WTC11 (cell line): Measurements from ENCODE around the gene NEK10. TPM values are rescaled to one million over a fixed set of nuclear protein-coding genes. Genes with fewer than 3 reads are reported as not detected.
"Not testable (repeated sequence)": the region's sequence is repeated elsewhere in the genome, so short reads cannot be mapped to it uniquely, and the experiment has no call there.

Experiments used
- ATAC-seq: fragments of 200-7000 bp; cut with Tn5 transposase; 2 replicates; pipeline ENCODE4 v1.10.0; 2021; ENCODE audit warnings: mild to moderate bottlenecking, moderate library complexity
- CTCF ChIA-PET: fragments of 300-600 bp; sonication (Branson Sonifier 250); formaldehyde crosslinking; loops from one replicate; lab custom pipeline; 2021; ENCODE audit warnings: antibody characterized with exemption; lab: Charles Lee
- POLR2A ChIA-PET: fragments of 350-600 bp; sonication (Branson Sonifier 250); formaldehyde crosslinking; loops from one replicate; lab custom pipeline; 2021; ENCODE audit warnings: antibody characterized with exemption; lab: Charles Lee
- DNase-seq: peaks from one replicate; pipeline ENCODE4 v3.0.0; 2021; ENCODE audit warnings: low spot score
- H3K27ac Mint-ChIP-seq: 2 replicates; pipeline ENCODE4 v1.8.0; 2021; ENCODE audit warnings: mixed read lengths
- H3K27me3 Mint-ChIP-seq: 2 replicates; pipeline ENCODE4 v1.8.0; 2021; ENCODE audit warnings: low read depth, mild to moderate bottlenecking, moderate library complexity, mixed read lengths
- H3K36me3 Mint-ChIP-seq: 2 replicates; pipeline ENCODE4 v1.8.0; 2021; ENCODE audit warnings: mixed read lengths
- H3K4me1 Mint-ChIP-seq: 2 replicates; pipeline ENCODE4 v1.8.0; 2022; ENCODE audit warnings: mixed read lengths
- H3K4me3 Mint-ChIP-seq: 2 replicates; pipeline ENCODE4 v1.8.0; 2021; ENCODE audit warnings: mild to moderate bottlenecking, moderate library complexity, mixed read lengths
- H3K9me3 Mint-ChIP-seq: 2 replicates; pipeline ENCODE4 v1.8.0; 2021; ENCODE audit warnings: mixed read lengths
- AFF4 ChIP-seq: sonication (generic); formaldehyde crosslinking; IDR thresholded peaks from 2 replicates; pipeline ENCODE4 v1.8.1; 2023; ENCODE audit warnings: mild to moderate bottlenecking, missing genetic modification reagents, borderline replicate concordance
- ATF1 ChIP-seq: sonication (generic); formaldehyde crosslinking; IDR thresholded peaks from 2 replicates; pipeline ENCODE4 v1.8.1; 2023; ENCODE audit warnings: mild to moderate bottlenecking, moderate library complexity, missing genetic modification reagents
- ATF2 ChIP-seq: sonication (generic); formaldehyde crosslinking; IDR thresholded peaks from 2 replicates; pipeline ENCODE4 v1.8.1; 2022; ENCODE audit warnings: low read depth, missing genetic modification reagents, borderline replicate concordance
- ATF3 ChIP-seq: sonication (generic); formaldehyde crosslinking; conservative IDR thresholded peaks from 2 replicates; pipeline ENCODE4 v1.8.1; 2022; ENCODE audit warnings: mild to moderate bottlenecking, missing genetic modification reagents
- E2F5 ChIP-seq: sonication (generic); formaldehyde crosslinking; IDR thresholded peaks from 2 replicates; pipeline ENCODE4 v1.8.1; 2022; ENCODE audit warnings: mild to moderate bottlenecking, moderate library complexity, missing genetic modification reagents
- FOXK1 ChIP-seq: sonication (generic); formaldehyde crosslinking; IDR thresholded peaks from 2 replicates; pipeline ENCODE4 v1.8.0; 2022; ENCODE audit warnings: mild to moderate bottlenecking, moderate library complexity, missing genetic modification reagents
- GRHL2 ChIP-seq: fragments of 250-450 bp; sonication (Bioruptor Pico); IDR thresholded peaks from 2 replicates; pipeline ENCODE4 v1.8.0; 2022; ENCODE audit warnings: mild to moderate bottlenecking, moderate library complexity; ENCODE audit not compliant: insufficient replicate concordance, severe bottlenecking
- JUN ChIP-seq: sonication (generic); formaldehyde crosslinking; IDR thresholded peaks from 2 replicates; pipeline ENCODE4 v1.8.0; 2023; ENCODE audit warnings: mild to moderate bottlenecking, missing genetic modification reagents
- KAT7 ChIP-seq: sonication (generic); formaldehyde crosslinking; IDR thresholded peaks from 2 replicates; pipeline ENCODE4 v1.8.1; 2023; ENCODE audit warnings: missing genetic modification reagents, mild to moderate bottlenecking, borderline replicate concordance
- NFE2L1 ChIP-seq: sonication (generic); formaldehyde crosslinking; IDR thresholded peaks from 2 replicates; pipeline ENCODE4 v1.8.1; 2023; ENCODE audit warnings: missing genetic modification reagents
- NR1H2 ChIP-seq: sonication (generic); formaldehyde crosslinking; IDR thresholded peaks from 2 replicates; pipeline ENCODE4 v1.9.0; 2021; ENCODE audit warnings: mild to moderate bottlenecking, moderate library complexity, missing genetic modification reagents
- NR2C2 ChIP-seq: sonication (generic); formaldehyde crosslinking; IDR thresholded peaks from 2 replicates; pipeline ENCODE4 v1.8.0; 2022; ENCODE audit warnings: mild to moderate bottlenecking, missing genetic modification reagents
- TEAD1 ChIP-seq: sonication (generic); formaldehyde crosslinking; IDR thresholded peaks from 2 replicates; pipeline ENCODE4 v1.8.0; 2022; ENCODE audit warnings: mild to moderate bottlenecking, missing genetic modification reagents
- ZBTB43 ChIP-seq: sonication (generic); formaldehyde crosslinking; IDR thresholded peaks from 2 replicates; pipeline ENCODE4 v1.8.1; 2023; ENCODE audit warnings: mild to moderate bottlenecking, missing genetic modification reagents
- ZNF121 ChIP-seq: sonication (generic); formaldehyde crosslinking; IDR thresholded peaks from 2 replicates; pipeline ENCODE4 v1.8.0; 2023; ENCODE audit warnings: missing genetic modification reagents
- ZNF138 ChIP-seq: sonication (generic); formaldehyde crosslinking; conservative IDR thresholded peaks from 2 replicates; pipeline ENCODE4 v1.8.1; 2022; ENCODE audit warnings: mild to moderate bottlenecking, moderate library complexity, missing genetic modification reagents
- ZNF317 ChIP-seq: sonication (generic); formaldehyde crosslinking; IDR thresholded peaks from 2 replicates; pipeline ENCODE4 v1.8.1; 2023; ENCODE audit warnings: low read depth, mild to moderate bottlenecking, moderate library complexity, missing genetic modification reagents, borderline replicate concordance
- ZNF423 ChIP-seq: fragments of 250-450 bp; sonication (Bioruptor Pico); IDR thresholded peaks from 2 replicates; pipeline ENCODE4 v2.1.2; 2022; ENCODE audit warnings: mild to moderate bottlenecking, moderate library complexity
- ZNF532 ChIP-seq: fragments of 250-450 bp; sonication (Bioruptor Pico); IDR thresholded peaks from 2 replicates; pipeline ENCODE4 v1.9.0; 2021; ENCODE audit warnings: mild to moderate bottlenecking, borderline replicate concordance
- total RNA-seq: library from RNA; stranded (reverse); gene quantifications from 3 replicates; pipeline ENCODE4 v1.2.3, GENCODE V29; 2021

Gene NEK10
- total RNA-seq, 1 experiment from 2014 or later, result 0.37 TPM

GRCh38 chr3:27287052-27287451, 82.1 kb downstream of the NEK10 start:
- no peak overlapping the region for H3K4me3 Mint-ChIP-seq
- CTCF ChIA-PET, result interaction anchor here (0.7 to 1.1 kb wide), 7 partner anchors 58 to 802 kb away, joined by 3 to 5 read pairs (median 3); no protein-coding TSS in a partner anchor
- DNase-seq, result peak; percentile 25
- no peak for TF ChIP-seq NR2C2 (CRISPR knock-in tag)
- TF ChIP-seq NR1H2, result no peak
- no peak for TF ChIP-seq KAT7 (CRISPR knock-in tag)
- peak; percentile 64; the same call in 1 of the 2 replicates for TF ChIP-seq ZNF317
- TF ChIP-seq ZNF423 (CRISPR knock-in tag), result no peak
- no peak for TF ChIP-seq TEAD1 (CRISPR knock-in tag)
- no peak for TF ChIP-seq AFF4 (CRISPR knock-in tag)
- peaks cover under 1% of the 10 kb centered on the region for H3K9me3 Mint-ChIP-seq
- no peak overlapping the region for H3K27ac Mint-ChIP-seq
- POLR2A ChIA-PET, result interaction anchor here (0.5 to 0.7 kb wide), 2 partner anchors 183 to 1023 kb away, joined by 3 to 9 read pairs; no protein-coding TSS in a partner anchor
- H3K36me3 Mint-ChIP-seq, result no peaks in the 10 kb centered on the region
- H3K4me1 Mint-ChIP-seq, result 0 out of 2 replicates have a peak, but pooled peaks cover 6% of the 10 kb centered on the region
- ATAC-seq, result peak; percentile 77
- H3K27me3 Mint-ChIP-seq, result no peaks in the 10 kb centered on the region

- ATAC-seq, H3K4me1 Mint-ChIP-seq, H3K27me3 Mint-ChIP-seq, H3K27ac Mint-ChIP-seq, DNase-seq, H3K4me3 Mint-ChIP-seq, H3K36me3 Mint-ChIP-seq, H3K9me3 Mint-ChIP-seq: not testable (repeated sequence)
- ChIA-PET CTCF (interaction anchor here (1.0 to 1.1 kb wide), 2 partner anchors 68 to 802 kb away, joined by 3 to 5 read pairs; no protein-coding TSS in a partner anchor), POLR2A (interaction anchor here (0.5 to 0.7 kb wide), 2 partner anchors 184 to 1023 kb away, joined by 3 to 9 read pairs; no protein-coding TSS in a partner anchor)
Measured at GRCh38 chr3:27286467-27286866, 82.7 kb downstream of the NEK10 start.

- Mint-ChIP-seq H3K4me3 (no peak overlapping the region), H3K9me3 (peaks cover 9% of the 10 kb centered on the region), H3K27me3 (no peaks in the 10 kb centered on the region), H3K4me1 (0 out of 2 replicates have a peak, but pooled peaks cover 6% of the 10 kb centered on the region), H3K27ac (no peak overlapping the region), H3K36me3 (no peaks in the 10 kb centered on the region)
- ATAC-seq (no peak), DNase-seq (no peak)
- CTCF ChIA-PET, result no interaction called here
- POLR2A ChIA-PET, result no interaction called here
- TF ChIP-seq ZNF532 (CRISPR knock-in tag) (no peak), GRHL2 (CRISPR knock-in tag) (no peak), ZNF138 (CRISPR knock-in tag) (no peak), ATF2 (CRISPR knock-in tag) (no peak), E2F5 (CRISPR knock-in tag) (no peak), ZNF121 (CRISPR knock-in tag) (no peak), ATF1 (CRISPR knock-in tag) (no peak), JUN (CRISPR knock-in tag) (no peak), FOXK1 (CRISPR knock-in tag) (no peak), NFE2L1 (no peak), ZBTB43 (CRISPR knock-in tag) (no peak), ATF3 (CRISPR knock-in tag) (no peak)
Measured at GRCh38 chr3:27285668-27286067, 83.5 kb downstream of the NEK10 start.
